ENCODE data around the gene OR6K6.
A peak's percentile ranks its signal among the peaks of the same experiment; 100 is the strongest.

The OR6K6 gene

GRCh38 chr1:158771950-158772866 is 17.7 kb downstream of the OR6K6 start, which contains the start of gene OR6N1:
Gene OR6N1 (minus strand): TSS chr1:158772195. CDS start chr1:158766682, 5,513 bp downstream.
- no peak within 1 kb of the TSS for H3K27ac ChIP-seq (ENCODE audit: poor library complexity, severe bottlenecking)
- H3K4me1 ChIP-seq (ENCODE audit: insufficient read depth, poor library complexity, severe bottlenecking), result no peaks in the 10 kb centered on the region
- no peaks in the 10 kb centered on the region for H3K9me3 ChIP-seq (ENCODE audit: severe bottlenecking)
- no peak for TF ChIP-seq CTCF (IDR thresholded peaks at IDR 0.05; ENCODE audit: poor library complexity, severe bottlenecking)
- ATAC-seq (ENCODE audit: low read depth), result no peak
- no peak within 1 kb of the TSS for H3K4me3 ChIP-seq (ENCODE audit: severe bottlenecking)
- no peaks in the 10 kb centered on the region for H3K36me3 ChIP-seq (ENCODE audit: low read depth)
- H3K27me3 ChIP-seq (ENCODE audit: insufficient read depth, poor library complexity, severe bottlenecking), result peaks cover 3% of the 10 kb centered on the region
- no peak for DNase-seq (ENCODE audit: low spot score)

DNA sequence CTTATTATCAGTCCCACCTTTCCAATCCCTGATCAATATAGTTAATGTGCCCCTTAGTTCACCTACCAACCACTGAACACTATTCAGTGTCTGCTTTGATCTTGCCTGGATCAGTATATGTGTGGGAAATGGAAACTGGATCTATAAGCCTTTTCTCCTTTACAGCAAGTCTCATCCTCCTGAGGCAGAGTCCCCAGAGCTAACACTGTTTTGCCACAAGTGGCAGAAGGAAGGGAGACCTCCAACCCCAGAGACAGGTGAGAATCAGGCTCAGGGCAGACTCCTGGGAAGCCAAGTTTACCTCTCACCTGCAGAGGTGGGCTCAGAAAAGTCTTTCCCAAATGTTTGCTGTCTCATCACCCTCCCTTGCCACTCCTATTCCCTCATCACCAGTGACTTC is 26.6 kb downstream of the OR6K6 start, which contains the start of gene OR6N2:
Gene OR6N2 (minus strand): TSS at position 101 of the 400 bp plus-strand sequence. CDS start 3,569 bp downstream, outside the sequence.
- no peak for DNase-seq (ENCODE audit: low spot score)
- no peaks in the 10 kb centered on the region for H3K9me3 ChIP-seq (ENCODE audit: severe bottlenecking)
- H3K36me3 ChIP-seq (ENCODE audit: low read depth), result no peaks in the 10 kb centered on the region
- H3K27me3 ChIP-seq (ENCODE audit: insufficient read depth, poor library complexity, severe bottlenecking), result no peaks in the 10 kb centered on the region
- no peak for TF ChIP-seq CTCF (IDR thresholded peaks at IDR 0.05; ENCODE audit: poor library complexity, severe bottlenecking)
- no peak within 1 kb of the TSS for H3K4me3 ChIP-seq (ENCODE audit: severe bottlenecking)
- H3K27ac ChIP-seq (ENCODE audit: poor library complexity, severe bottlenecking), result no peak within 1 kb of the TSS
- ATAC-seq (ENCODE audit: low read depth), result no peak
- H3K4me1 ChIP-seq (ENCODE audit: insufficient read depth, poor library complexity, severe bottlenecking), result no peaks in the 10 kb centered on the region

- TF ChIP-seq CTCF (IDR thresholded peaks at IDR 0.05; ENCODE audit: poor library complexity, severe bottlenecking), result no peak
Measured at GRCh38 chr1:158793604-158794003, 39.1 kb downstream of the OR6K6 start.

DNA sequence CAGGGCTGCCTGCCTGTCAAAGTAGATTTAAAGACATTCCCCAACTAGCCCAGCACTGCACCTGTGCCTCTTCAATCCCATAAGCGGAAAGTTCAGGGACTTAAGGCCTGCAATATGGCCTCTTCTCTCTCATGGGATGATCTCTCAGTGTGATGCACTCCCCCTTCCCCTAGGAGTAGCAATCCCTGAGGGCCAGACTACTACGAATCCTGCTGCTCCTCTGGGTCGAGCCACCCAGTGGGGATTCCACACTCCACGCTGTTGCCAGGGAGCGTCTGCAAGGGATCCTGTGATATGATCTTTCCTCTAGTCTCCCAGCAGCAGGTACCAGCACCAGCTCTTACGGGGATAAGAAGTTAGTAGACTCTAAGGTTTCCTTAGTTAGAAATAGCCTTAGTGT is 39.7 kb downstream of the OR6K6 start:
- no peak for TF ChIP-seq CTCF (IDR thresholded peaks at IDR 0.05; ENCODE audit: poor library complexity, severe bottlenecking)
- Histone ChIP-seq H3K27ac (ENCODE audit: poor library complexity, severe bottlenecking) (no peak overlapping the region), H3K4me3 (ENCODE audit: severe bottlenecking) (no peak overlapping the region), H3K9me3 (ENCODE audit: severe bottlenecking) (no peaks in the 10 kb centered on the region), H3K36me3 (ENCODE audit: low read depth) (no peaks in the 10 kb centered on the region), H3K4me1 (ENCODE audit: insufficient read depth, poor library complexity, severe bottlenecking) (no peaks in the 10 kb centered on the region), H3K27me3 (ENCODE audit: insufficient read depth, poor library complexity, severe bottlenecking) (peaks cover 5% of the 10 kb centered on the region)
- ATAC-seq (ENCODE audit: low read depth) (no peak), DNase-seq (ENCODE audit: low spot score) (no peak)

More at GRCh38 chr1:158793604-158794003, 39.1 kb downstream of the OR6K6 start:
- DNase-seq (ENCODE audit: low spot score) (no peak), ATAC-seq (ENCODE audit: low read depth) (no peak)
- no peaks in the 10 kb centered on the region for H3K9me3 ChIP-seq (ENCODE audit: severe bottlenecking)
- H3K27me3 ChIP-seq (ENCODE audit: insufficient read depth, poor library complexity, severe bottlenecking), result peaks cover 5% of the 10 kb centered on the region
- H3K36me3 ChIP-seq (ENCODE audit: low read depth), result no peaks in the 10 kb centered on the region
- H3K4me3 ChIP-seq (ENCODE audit: severe bottlenecking), result no peak overlapping the region
- no peak overlapping the region for H3K27ac ChIP-seq (ENCODE audit: poor library complexity, severe bottlenecking)
- H3K4me1 ChIP-seq (ENCODE audit: insufficient read depth, poor library complexity, severe bottlenecking), result no peaks in the 10 kb centered on the region

DNA sequence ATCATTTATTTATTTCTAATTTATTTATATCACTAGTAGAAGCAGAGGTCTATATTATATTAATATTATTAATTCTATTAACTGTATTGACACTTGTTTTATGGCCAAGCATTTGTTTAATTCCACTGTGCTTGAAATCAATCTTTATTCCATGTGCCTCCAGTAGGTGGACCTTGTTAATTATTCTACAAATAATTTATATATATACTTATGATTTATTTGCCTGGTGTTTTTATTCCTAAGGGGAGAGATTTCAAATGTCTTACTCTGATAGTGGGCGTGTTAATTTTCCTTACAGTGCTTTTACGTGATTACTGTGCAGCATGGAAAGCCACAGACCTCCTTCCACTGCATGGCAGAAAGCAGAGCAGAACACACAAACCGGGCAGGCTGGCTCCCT is 44.0 kb downstream of the OR6K6 start:
- DNase-seq (ENCODE audit: low spot score) (no peak), ATAC-seq (ENCODE audit: low read depth) (no peak)
- Histone ChIP-seq H3K4me1 (ENCODE audit: insufficient read depth, poor library complexity, severe bottlenecking) (no peaks in the 10 kb centered on the region), H3K36me3 (ENCODE audit: low read depth) (no peaks in the 10 kb centered on the region), H3K27me3 (ENCODE audit: insufficient read depth, poor library complexity, severe bottlenecking) (peaks cover 15% of the 10 kb centered on the region), H3K4me3 (ENCODE audit: severe bottlenecking) (no peak overlapping the region), H3K27ac (ENCODE audit: poor library complexity, severe bottlenecking) (no peak overlapping the region), H3K9me3 (ENCODE audit: severe bottlenecking) (no peaks in the 10 kb centered on the region)
- TF ChIP-seq CTCF (IDR thresholded peaks at IDR 0.05; ENCODE audit: poor library complexity, severe bottlenecking), result peak; percentile 37

Data from RWPE2 (cell line).